ENCODE results near the gene STX7. TPM values are rescaled to one million over a fixed set of nuclear protein-coding genes. Genes with fewer than 3 reads are reported as not detected.

Gene STX7
- total RNA-seq, 1 donor from 2014 or later, result 24.3 TPM

GRCh38 chr6:132414322-132414721, 98.6 kb downstream of the STX7 start:
- intact Hi-C loops (cut with micrococcal nuclease), result no loop called here

GRCh38 chr6:132413499-132413802, 99.5 kb downstream of the STX7 start:
- intact Hi-C loops (cut with micrococcal nuclease), result no loop called here

- intact Hi-C loops (cut with micrococcal nuclease), result no loop called here
Measured at GRCh38 chr6:132412656-132413498, 100.0 kb downstream of the STX7 start.

GRCh38 chr6:132411296-132411695, 101.6 kb downstream of the STX7 start:
- intact Hi-C loops (cut with micrococcal nuclease), result no loop called here

- intact Hi-C loops (cut with micrococcal nuclease), result no loop called here
Measured at GRCh38 chr6:132410830-132411229, 102.1 kb downstream of the STX7 start.

GRCh38 chr6:132405143-132405915, 107.6 kb downstream of the STX7 start:
- intact Hi-C loops (cut with micrococcal nuclease), result no loop called here

- intact Hi-C loops (cut with micrococcal nuclease), result no loop called here
Measured at GRCh38 chr6:132404736-132405135, 108.2 kb downstream of the STX7 start.

GRCh38 chr6:132404330-132404729, 108.6 kb downstream of the STX7 start:
- intact Hi-C loops (cut with micrococcal nuclease), result no loop called here

- intact Hi-C loops (cut with micrococcal nuclease), result no loop called here
Measured at GRCh38 chr6:132401618-132402285, 111.2 kb downstream of the STX7 start.

GRCh38 chr6:132400883-132401617, 111.9 kb downstream of the STX7 start, which contains the start of gene MOXD1:
TSS of gene MOXD1 (minus strand) at chr6:132401475. CDS start at chr6:132401426, 49 bp downstream.
- intact Hi-C loops (cut with micrococcal nuclease), result no loop called here

GRCh38 chr6:132400555-132400882, 112.4 kb downstream of the STX7 start:
- intact Hi-C loops (cut with micrococcal nuclease), result no loop called here

- intact Hi-C loops (cut with micrococcal nuclease), result no loop called here
Measured at GRCh38 chr6:132399376-132400074, 113.4 kb downstream of the STX7 start.

Other genes with a start within 250 kb of the STX7 start
- gene MOXD1, start 111.6 kb downstream of the STX7 start, total RNA-seq, result 0.10 and 0.39 TPM in 2 replicates
- gene TAAR9, start 25.2 kb upstream of the STX7 start, total RNA-seq, result not detected in 2 replicates
- gene TAAR8, start 39.6 kb upstream of the STX7 start, total RNA-seq, result not detected in 2 replicates
- not detected in 2 replicates for gene TAAR6, start 57.2 kb upstream of the STX7 start, total RNA-seq
- gene TAAR5, start 76.6 kb upstream of the STX7 start, total RNA-seq, result not detected in 2 replicates
- not detected in 2 replicates for gene TAAR2, start 111.2 kb upstream of the STX7 start, total RNA-seq
- gene TAAR1, start 146.1 kb upstream of the STX7 start, total RNA-seq, result not detected in 2 replicates
- not detected in 2 replicates for gene VNN1, start 200.9 kb upstream of the STX7 start, total RNA-seq
- gene VNN2, start 244.8 kb upstream of the STX7 start, total RNA-seq, result 4.9 and 5.6 TPM in 2 replicates

Measured in T-helper 1 cell treated with Interleukin-12 subunit alpha and Interleukin-12 subunit beta and Interleukin-4 antibody, amounts not matched to agents 30 ng/mL and 1 ng/mL, for 36 hours (primary cell).